Activated naive CD4-positive, alpha-beta T cell treated with anti-CD3 and anti-CD28 coated beads for 36 hours (primary cell): ENCODE results near the gene CST5. TPM values are rescaled to one million over a fixed set of nuclear protein-coding genes. Genes with fewer than 3 reads are reported as not detected.
"Not testable (repeated sequence)": the region's sequence is repeated elsewhere in the genome, so short reads cannot be mapped to it uniquely, and the experiment has no call there.

Experiments used
- CTCF ChIA-PET: fragments of 350-600 bp; sonication (Branson Sonifier 250); formaldehyde crosslinking; loops from one replicate; lab custom pipeline; 2021; ENCODE audit warnings: antibody characterized with exemption; lab: Charles Lee
- DNase-seq: peaks from one replicate; pipeline ENCODE4 v3.0.0-alpha.2; 2020
- H3K27ac Mint-ChIP-seq: one replicate; pipeline ENCODE4 v1.8.0; 2021; ENCODE audit warnings: mild to moderate bottlenecking, mixed read lengths
- H3K27me3 Mint-ChIP-seq: one replicate; pipeline ENCODE4 v1.8.0; 2021; ENCODE audit warnings: low read depth, mixed read lengths
- H3K36me3 Mint-ChIP-seq: one replicate; pipeline ENCODE4 v1.8.0; 2021; ENCODE audit warnings: low read depth, mixed read lengths
- H3K4me1 Mint-ChIP-seq: one replicate; pipeline ENCODE4 v1.8.0; 2021; ENCODE audit warnings: low read depth, mixed read lengths
- H3K4me3 Mint-ChIP-seq: one replicate; pipeline ENCODE4 v1.8.0; 2021; ENCODE audit warnings: mild to moderate bottlenecking, moderate library complexity, mixed read lengths
- H3K9me3 Mint-ChIP-seq: one replicate; pipeline ENCODE4 v1.8.0; 2021; ENCODE audit warnings: mixed read lengths
- intact Hi-C: fragments of 100-400 bp; cut with micrococcal nuclease; formaldehyde crosslinking; loops from one replicate; pipeline ENCODE4 v1.15.1; 2023
- total RNA-seq, 2 experiments: library from RNA; stranded (reverse); gene quantifications; one replicate each; pipeline ENCODE4 v1.2.3, GENCODE V29; 2021

CST5 gene
- total RNA-seq, 2 experiments from 2014 or later, result not detected

DNA sequence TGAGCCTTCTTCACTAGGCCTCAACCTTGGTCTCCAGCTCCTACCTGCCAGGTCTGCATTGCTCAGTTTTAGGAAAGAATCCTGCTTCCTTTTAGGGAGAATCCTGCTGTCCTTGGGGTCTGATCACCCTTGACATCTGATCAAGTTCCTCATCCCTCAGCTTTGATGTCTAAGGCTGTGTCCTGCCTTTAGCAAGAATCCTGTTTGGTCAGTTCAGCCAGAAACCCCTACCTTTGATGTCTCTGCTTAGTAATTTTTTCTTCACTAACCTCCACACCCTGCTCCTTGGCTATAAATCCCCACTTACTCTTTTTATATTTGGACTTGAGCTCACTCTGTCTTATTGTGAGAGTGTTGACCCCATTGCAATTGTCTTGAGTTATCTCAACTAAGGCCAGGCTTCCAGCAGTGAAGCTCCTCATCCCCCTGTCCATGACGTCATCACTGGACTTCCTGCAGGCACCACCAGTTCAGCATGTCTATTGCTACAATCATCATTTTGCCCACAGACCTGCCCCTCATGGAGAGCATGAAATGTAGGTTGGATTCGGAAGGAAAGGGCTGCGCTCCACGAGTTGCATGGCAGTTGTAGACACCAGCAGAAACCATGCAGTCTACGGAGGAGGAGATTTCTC, 4.7 kb upstream of the CST5 start:
- H3K27ac Mint-ChIP-seq, result no peak overlapping the region
- H3K36me3 Mint-ChIP-seq, result no peaks in the 10 kb centered on the region
- H3K27me3 Mint-ChIP-seq, result peaks cover 3% of the 10 kb centered on the region
- intact Hi-C loops, result no loop called here
- no peak for DNase-seq
- CTCF ChIA-PET, result no interaction called here
- no peaks in the 10 kb centered on the region for H3K4me1 Mint-ChIP-seq
- no peak overlapping the region for H3K4me3 Mint-ChIP-seq
- H3K9me3 Mint-ChIP-seq, result no peaks in the 10 kb centered on the region

DNA sequence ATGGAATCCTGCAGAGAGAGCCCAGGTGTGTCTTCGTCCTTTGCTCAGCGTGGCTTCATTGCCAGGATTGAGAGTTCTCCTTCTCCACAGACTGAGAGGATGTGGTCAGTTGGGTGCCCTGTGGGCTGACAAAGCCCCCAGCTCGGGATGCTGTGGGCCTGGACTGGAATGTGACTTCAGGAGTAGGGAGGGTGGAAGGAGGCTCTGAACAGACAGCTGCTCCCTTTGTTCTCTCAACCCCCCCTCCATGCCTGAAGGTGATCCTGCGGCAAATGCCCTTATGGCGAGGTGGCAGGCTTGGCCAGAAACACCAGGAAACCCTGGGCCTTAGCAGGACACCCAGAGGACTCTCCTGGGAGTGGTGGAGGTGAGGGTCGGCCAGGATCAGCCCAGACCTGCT, 1.8 kb upstream of the CST5 start:
- H3K27ac Mint-ChIP-seq, result no peak overlapping the region
- CTCF ChIA-PET, result no interaction called here
- no peak for DNase-seq
- H3K4me1 Mint-ChIP-seq, result no peaks in the 10 kb centered on the region
- H3K36me3 Mint-ChIP-seq, result no peaks in the 10 kb centered on the region
- no peak overlapping the region for H3K4me3 Mint-ChIP-seq
- intact Hi-C loops, result no loop called here
- no peaks in the 10 kb centered on the region for H3K27me3 Mint-ChIP-seq
- no peaks in the 10 kb centered on the region for H3K9me3 Mint-ChIP-seq

DNA sequence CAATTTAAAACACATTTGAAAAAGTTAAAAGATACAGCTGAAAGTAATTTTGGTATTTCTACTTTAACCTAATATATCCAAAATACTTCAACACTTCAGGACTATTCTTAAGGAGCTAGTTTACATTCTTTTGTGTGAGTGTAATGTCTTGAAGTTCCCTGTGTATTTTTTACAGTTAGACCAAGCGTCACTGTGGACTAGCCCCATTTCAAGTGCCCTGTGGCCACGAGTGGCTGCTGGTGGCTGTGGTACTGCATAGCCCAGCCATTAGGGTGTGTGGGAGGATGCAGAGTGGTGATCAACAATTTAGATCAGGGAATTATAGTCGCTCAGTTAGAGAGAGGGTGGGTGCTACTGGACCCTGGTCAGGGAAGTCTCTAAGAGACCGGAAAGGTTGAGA, 869 bp upstream of the CST5 start:
- Mint-ChIP-seq H3K36me3 (no peaks in the 10 kb centered on the region), H3K27me3 (no peaks in the 10 kb centered on the region), H3K27ac (no peak overlapping the region), H3K4me1 (no peaks in the 10 kb centered on the region), H3K9me3 (no peaks in the 10 kb centered on the region), H3K4me3 (no peak overlapping the region)
- CTCF ChIA-PET, result interaction anchor here (1.0 kb wide), 1 partner anchor 9 kb away, joined by 3 read pairs; no protein-coding TSS in a partner anchor
- DNase-seq, result no peak
- intact Hi-C loops, result no loop called here

DNA sequence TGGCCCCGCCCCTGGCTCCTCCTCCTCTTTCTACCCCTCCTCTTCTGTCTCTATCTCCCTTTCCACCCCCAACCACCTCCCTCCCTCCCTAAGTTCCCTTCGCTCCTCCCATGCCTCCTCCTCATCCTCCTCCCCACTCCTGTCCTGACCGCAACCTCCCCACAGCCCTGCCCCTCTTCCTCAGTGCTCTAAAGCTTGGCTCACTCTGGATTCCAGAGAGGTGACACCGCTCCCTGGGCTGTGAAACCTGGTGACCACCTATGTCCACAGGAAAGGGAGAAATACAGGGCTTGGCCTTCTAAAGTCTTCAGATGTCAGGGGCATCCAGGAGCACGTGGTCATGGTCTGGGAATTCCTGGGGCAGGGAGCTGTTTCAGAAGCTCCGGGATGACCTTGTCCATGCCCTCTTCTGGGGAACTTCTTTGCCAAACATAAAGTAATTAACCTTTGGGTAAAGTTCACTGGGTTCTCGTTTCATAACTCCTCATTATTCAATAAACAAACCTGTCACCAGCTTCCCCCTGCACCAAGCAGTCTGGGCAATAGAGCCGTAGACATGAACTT, 345 bp upstream of the CST5 start:
- CTCF ChIA-PET, result interaction anchor here (1.0 kb wide), 1 partner anchor 9 kb away, joined by 3 read pairs; no protein-coding TSS in a partner anchor
- H3K4me3 Mint-ChIP-seq, result no peak overlapping the region
- no peak overlapping the region for H3K27ac Mint-ChIP-seq
- no peak for DNase-seq
- intact Hi-C loops, result no loop called here
- no peaks in the 10 kb centered on the region for H3K9me3 Mint-ChIP-seq
- no peaks in the 10 kb centered on the region for H3K27me3 Mint-ChIP-seq
- H3K36me3 Mint-ChIP-seq, result no peaks in the 10 kb centered on the region
- peaks cover under 1% of the 10 kb centered on the region for H3K4me1 Mint-ChIP-seq

DNA sequence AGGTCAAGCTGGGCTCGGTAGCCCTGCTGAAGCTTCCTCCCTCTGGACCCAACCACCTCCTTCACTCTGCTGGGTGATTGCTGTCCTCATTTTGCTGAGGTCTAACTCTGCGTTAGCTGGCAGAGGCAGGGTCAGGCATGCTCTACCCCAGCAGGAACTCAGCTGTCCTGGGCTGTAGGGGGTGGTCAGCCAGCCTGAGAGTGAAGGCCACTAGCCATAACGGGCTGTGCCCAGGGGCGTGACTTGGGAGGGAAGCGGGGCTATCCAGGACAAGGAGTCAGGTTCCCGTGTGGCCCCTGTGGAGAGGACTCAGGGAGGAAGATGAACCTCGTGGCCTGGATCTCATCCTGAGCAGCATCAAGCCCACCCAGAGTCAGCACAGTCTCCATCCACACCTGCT, 761 bp downstream of the CST5 start:
- intact Hi-C loops, result no loop called here

DNA sequence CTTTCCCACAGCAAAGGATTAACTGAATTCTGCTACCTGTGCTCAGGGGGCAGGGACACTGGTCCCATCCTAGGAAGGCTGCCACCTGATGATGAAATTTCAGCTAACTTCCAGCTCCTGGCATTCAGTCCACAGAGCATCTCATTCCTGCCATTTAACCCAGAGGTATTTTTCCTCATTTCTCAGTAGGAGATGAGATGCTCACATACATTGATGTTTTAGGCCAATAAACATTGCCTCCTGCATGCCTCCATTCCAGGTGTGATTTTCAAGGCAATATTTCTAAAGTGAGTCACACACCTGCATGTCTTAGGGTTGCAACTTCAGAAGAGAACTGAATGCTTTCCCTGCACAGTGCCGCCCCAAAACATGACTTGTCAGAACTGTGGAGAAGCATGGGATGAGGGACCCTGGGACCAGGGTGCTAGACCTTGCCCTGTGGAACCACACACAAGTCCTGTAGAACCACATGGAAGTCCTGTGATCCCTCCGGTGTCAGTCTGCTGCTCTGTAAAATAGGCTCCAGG, 1.5 kb downstream of the CST5 start:
- H3K36me3 Mint-ChIP-seq, H3K27me3 Mint-ChIP-seq, H3K9me3 Mint-ChIP-seq, CTCF ChIA-PET, H3K27ac Mint-ChIP-seq, DNase-seq, H3K4me3 Mint-ChIP-seq, intact Hi-C loops: not testable (repeated sequence)
- peaks cover 11% of the 10 kb centered on the region for H3K4me1 Mint-ChIP-seq

More for the DNA sequence above, 761 bp downstream of the CST5 start:
- no peaks in the 10 kb centered on the region for H3K27me3 Mint-ChIP-seq
- H3K27ac Mint-ChIP-seq, result no peak overlapping the region
- CTCF ChIA-PET, result no interaction called here
- no peaks in the 10 kb centered on the region for H3K9me3 Mint-ChIP-seq
- peaks cover 4% of the 10 kb centered on the region for H3K4me1 Mint-ChIP-seq
- no peak overlapping the region for H3K4me3 Mint-ChIP-seq
- no peak for DNase-seq
- no peaks in the 10 kb centered on the region for H3K36me3 Mint-ChIP-seq

DNA sequence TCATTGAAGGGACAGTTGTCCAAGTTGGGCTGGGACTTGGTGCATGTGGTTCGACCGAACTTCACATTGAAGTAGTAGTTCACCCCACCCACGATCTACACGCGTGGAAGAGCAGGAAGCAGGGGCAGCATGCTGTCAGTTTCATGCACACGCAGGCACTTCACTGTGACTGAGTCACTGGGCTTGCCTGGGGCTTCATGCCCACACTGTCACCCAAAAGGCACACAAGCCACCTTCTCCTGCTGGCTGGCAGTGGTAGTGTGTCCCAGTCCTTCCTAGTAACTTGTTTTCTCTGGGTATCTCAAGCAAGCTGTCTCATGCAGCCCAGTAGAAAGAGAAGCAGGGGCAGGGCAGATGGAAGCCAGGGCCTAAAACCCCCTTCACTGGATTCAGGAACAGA, 2.0 kb downstream of the CST5 start:
- Mint-ChIP-seq H3K4me3 (no peak overlapping the region), H3K9me3 (no peaks in the 10 kb centered on the region), H3K27ac (no peak overlapping the region), H3K4me1 (peaks cover 11% of the 10 kb centered on the region), H3K27me3 (no peaks in the 10 kb centered on the region), H3K36me3 (no peaks in the 10 kb centered on the region)
- intact Hi-C loops, result no loop called here
- no peak for DNase-seq
- CTCF ChIA-PET, result no interaction called here

DNA sequence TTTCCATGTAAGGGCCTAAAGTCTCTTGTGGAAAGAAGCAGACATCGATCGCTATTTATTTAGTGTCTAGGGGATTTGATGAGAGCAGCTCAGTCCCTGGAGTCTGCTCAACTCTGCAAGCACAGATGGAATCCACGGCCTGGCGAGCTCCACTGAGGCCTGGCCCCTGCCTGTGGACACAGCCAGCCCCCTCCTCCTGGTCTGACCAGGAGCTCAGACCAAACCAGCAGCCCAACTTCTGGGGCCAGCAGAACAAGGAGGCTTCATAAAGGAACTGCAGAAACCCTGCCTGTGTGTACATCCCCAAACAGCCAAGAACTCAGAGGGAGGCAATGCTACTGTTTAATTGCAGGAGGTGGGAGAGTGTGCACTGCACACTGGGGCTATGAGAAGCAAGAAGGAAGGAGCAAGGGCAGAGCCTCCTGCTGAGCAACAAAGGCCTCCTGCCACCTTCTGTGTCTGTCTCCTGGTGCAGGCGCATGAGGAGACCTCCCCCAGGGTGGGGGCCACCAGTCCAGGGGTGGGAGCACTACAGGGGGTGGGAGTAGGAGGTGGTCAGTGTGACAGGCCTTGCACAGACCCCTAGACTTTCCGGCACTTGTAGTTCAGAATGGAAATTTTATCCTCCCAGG, 3.8 kb downstream of the CST5 start:
- H3K4me1 Mint-ChIP-seq, result peaks cover 11% of the 10 kb centered on the region
- no peaks in the 10 kb centered on the region for H3K36me3 Mint-ChIP-seq
- no peak for DNase-seq
- no peak overlapping the region for H3K27ac Mint-ChIP-seq
- CTCF ChIA-PET, result no interaction called here
- H3K9me3 Mint-ChIP-seq, result no peaks in the 10 kb centered on the region
- no peak overlapping the region for H3K4me3 Mint-ChIP-seq
- H3K27me3 Mint-ChIP-seq, result peaks cover 4% of the 10 kb centered on the region
- intact Hi-C loops, result no loop called here

DNA sequence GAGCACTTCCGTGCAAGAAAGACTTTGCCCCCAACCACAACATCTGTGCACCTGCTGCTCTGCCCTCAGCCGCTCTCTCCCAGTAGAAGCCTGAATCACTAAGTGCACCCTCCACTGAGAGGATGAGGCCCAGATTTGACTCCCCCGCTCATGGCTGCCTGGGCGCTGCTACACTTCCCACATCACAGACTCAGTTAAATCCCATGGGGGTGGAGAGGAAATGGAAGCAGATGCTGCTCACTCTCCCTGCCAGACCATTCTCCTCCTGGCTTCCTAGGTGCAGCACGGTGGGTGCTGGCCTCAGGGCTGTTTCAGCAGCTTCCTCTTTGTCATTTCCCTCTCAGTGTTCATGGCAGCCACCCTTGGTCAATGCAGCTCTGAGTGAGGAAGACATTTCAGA, 4.8 kb downstream of the CST5 start:
- intact Hi-C loops, result no loop called here
- Mint-ChIP-seq H3K9me3 (no peaks in the 10 kb centered on the region), H3K27ac (no peak overlapping the region), H3K27me3 (peaks cover 12% of the 10 kb centered on the region), H3K4me3 (no peak overlapping the region), H3K36me3 (no peaks in the 10 kb centered on the region), H3K4me1 (peaks cover 11% of the 10 kb centered on the region)
- CTCF ChIA-PET, result no interaction called here
- peak; percentile 8 for DNase-seq

DNA sequence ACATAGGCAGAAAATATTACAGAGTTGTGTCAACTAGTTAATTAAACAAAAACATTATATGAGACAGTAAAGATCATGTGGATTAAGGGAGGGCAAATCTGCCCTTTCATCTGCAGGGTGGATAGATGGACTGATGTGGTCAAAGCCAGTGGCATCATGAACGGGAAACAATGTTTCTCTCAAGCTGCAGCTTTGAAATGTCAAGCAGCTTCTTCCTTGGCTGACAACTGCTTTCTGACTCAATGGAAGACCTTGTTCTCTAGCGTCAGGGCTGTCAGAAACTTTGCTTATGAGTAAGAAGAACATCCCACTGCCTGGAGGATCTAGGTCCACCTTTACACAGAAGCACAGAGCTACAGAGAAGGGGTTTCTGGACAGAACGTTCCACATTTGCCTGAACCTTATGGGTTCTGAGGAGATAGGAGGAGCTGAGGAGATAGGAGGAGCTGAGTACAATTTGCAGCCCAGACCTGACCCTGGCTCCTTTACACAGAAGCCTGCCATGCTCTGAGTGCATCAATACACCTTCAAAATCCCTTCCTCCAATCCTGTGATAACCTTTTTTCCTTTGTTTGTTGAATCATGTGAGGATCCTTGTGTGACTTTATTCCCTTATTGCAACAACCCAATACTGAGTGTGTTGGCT, 6.1 kb downstream of the CST5 start:
- Mint-ChIP-seq H3K27me3 (peaks cover 22% of the 10 kb centered on the region), H3K36me3 (no peaks in the 10 kb centered on the region), H3K27ac (no peak overlapping the region), H3K4me1 (peaks cover 11% of the 10 kb centered on the region), H3K4me3 (no peak overlapping the region), H3K9me3 (no peaks in the 10 kb centered on the region)
- DNase-seq, result peak; percentile 15
- intact Hi-C loops, result no loop called here
- CTCF ChIA-PET, result no interaction called here

DNA sequence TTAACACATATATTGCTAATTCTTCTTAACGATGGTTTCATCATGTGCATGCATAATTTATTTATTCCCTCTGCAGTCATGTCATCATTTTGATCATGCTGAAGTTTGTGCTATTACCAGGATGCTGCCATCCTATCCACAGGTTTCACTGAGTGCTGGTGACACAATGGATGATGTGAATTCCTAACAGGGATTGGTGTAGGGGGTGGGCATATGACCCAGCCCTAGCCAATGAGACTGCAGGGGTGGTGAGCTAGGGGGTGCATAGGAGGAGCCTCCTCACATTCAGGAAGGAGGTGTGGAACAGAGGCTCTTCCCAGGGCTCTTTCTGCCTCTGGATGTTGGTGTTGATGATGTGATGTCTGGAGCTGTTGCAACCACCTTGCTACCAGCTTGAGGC, 7.5 kb downstream of the CST5 start:
- peaks cover 11% of the 10 kb centered on the region for H3K4me1 Mint-ChIP-seq
- no peak overlapping the region for H3K27ac Mint-ChIP-seq
- H3K36me3 Mint-ChIP-seq, result no peaks in the 10 kb centered on the region
- H3K27me3 Mint-ChIP-seq, result peaks cover 27% of the 10 kb centered on the region
- intact Hi-C loops, result no loop called here
- no peak overlapping the region for H3K4me3 Mint-ChIP-seq
- no peaks in the 10 kb centered on the region for H3K9me3 Mint-ChIP-seq
- CTCF ChIA-PET, result no interaction called here
- DNase-seq, result no peak

DNA sequence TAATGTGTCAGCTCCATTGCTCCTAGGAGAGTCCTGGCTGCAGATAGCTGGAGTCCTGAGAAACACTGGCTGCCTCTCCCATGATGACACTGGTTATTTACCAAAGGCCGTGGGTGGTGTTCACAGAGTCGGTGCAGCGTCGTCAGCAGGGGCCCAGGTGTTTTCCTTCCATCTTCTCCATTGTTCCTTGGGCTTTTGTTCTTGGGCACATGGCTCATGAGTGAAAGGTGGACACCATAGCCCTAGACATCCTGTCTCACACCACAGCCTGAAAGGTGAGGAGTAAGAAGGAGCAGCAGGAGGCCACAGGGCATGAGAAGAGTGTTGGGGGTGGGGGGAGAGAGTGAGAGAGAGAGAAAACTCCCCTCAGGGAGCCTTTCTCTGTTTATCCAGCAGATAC, 9.1 kb downstream of the CST5 start:
- peaks cover 11% of the 10 kb centered on the region for H3K4me1 Mint-ChIP-seq
- CTCF ChIA-PET, result no interaction called here
- H3K27ac Mint-ChIP-seq, result no peak overlapping the region
- DNase-seq, result no peak
- no peaks in the 10 kb centered on the region for H3K36me3 Mint-ChIP-seq
- H3K4me3 Mint-ChIP-seq, result no peak overlapping the region
- intact Hi-C loops, result no loop called here
- peaks cover 36% of the 10 kb centered on the region for H3K27me3 Mint-ChIP-seq
- H3K9me3 Mint-ChIP-seq, result no peaks in the 10 kb centered on the region
